SJSA1 (cell line): ENCODE measurements around the gene ADRB2. TPM values are rescaled to one million over a fixed set of nuclear protein-coding genes. Genes with fewer than 3 reads are reported as not detected.
A peak's percentile ranks its signal among the peaks of the same experiment; 100 is the strongest.
"Not testable (repeated sequence)": the region's sequence is repeated elsewhere in the genome, so short reads cannot be mapped to it uniquely, and the experiment has no call there.

Experiments
- DNase-seq, 2 experiments: peaks; one replicate each; pipeline ENCODE4 v3.0.0-alpha.2; 2015 to 2020; ENCODE audit warnings: low spot score in 2 of 2, low read depth in 1 of 2
- H3K27ac ChIP-seq: fragments of 250-450 bp; sonication (Bioruptor Pico); 2 replicates; pipeline ENCODE4 v1.5.1; 2020; ENCODE audit warnings: mild to moderate bottlenecking, moderate library complexity
- H3K27me3 ChIP-seq: fragments of 250-450 bp; sonication (Bioruptor Pico); replicated peaks from 2 replicates; pipeline ENCODE4 v1.5.1; 2020; ENCODE audit warnings: mild to moderate bottlenecking, moderate library complexity
- H3K36me3 ChIP-seq: fragments of 250-450 bp; sonication (Bioruptor Pico); 2 replicates; pipeline ENCODE4 v1.5.1; 2020; ENCODE audit warnings: mild to moderate bottlenecking
- H3K4me1 ChIP-seq: fragments of 250-450 bp; sonication (Bioruptor Pico); replicated peaks from 2 replicates; pipeline ENCODE4 v1.6.1; 2021; ENCODE audit warnings: mild to moderate bottlenecking
- H3K4me3 ChIP-seq: fragments of 250-450 bp; sonication (Bioruptor Pico); 2 replicates; pipeline ENCODE4 v1.5.1; 2020; ENCODE audit warnings: mild to moderate bottlenecking
- H3K9me3 ChIP-seq: fragments of 250-450 bp; sonication (Bioruptor Pico); replicated peaks from 2 replicates; pipeline ENCODE4 v1.5.1; 2020; ENCODE audit warnings: mild to moderate bottlenecking
- total RNA-seq: library from RNA; depleted of rRNA; stranded (reverse); fragments of >200 nt; shearing (Covaris generic); gene quantifications from 2 replicates; pipeline ENCODE4 v1.2.3, GENCODE V29; 2014

The ADRB2 gene
- total RNA-seq, 1 experiment from 2014 or later: 14.9 TPM

DNA sequence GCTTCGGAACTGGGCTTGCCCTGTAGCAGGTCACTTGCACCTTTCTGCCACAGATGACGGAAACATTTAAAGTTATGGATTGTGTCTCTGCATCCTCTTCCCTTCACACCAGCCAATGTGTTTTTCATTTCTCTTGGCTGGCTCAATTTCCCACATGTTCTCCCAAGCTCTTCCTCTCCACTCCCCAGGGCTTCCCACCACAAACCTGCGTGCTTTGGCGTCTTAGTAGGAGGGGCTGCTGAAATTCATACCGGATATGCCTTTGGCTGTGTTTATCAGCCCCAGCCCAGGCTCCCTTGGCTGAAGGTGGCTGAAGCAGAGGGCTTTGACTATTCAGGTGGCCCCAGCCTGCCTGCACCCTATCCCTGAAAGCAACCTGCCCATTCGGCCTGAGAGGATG, 32.1 kb downstream of the ADRB2 start:
- Histone ChIP-seq H3K27ac (no peak overlapping the region), H3K27me3 (no peaks in the 10 kb centered on the region), H3K9me3 (no peaks in the 10 kb centered on the region; the same call in 1 of the 2 replicates), H3K4me3 (no peak overlapping the region), H3K36me3 (0 out of 2 replicates have a peak, but pooled peaks cover 3% of the 10 kb centered on the region), H3K4me1 (peaks cover 34% of the 10 kb centered on the region)
- no peak for DNase-seq

DNA sequence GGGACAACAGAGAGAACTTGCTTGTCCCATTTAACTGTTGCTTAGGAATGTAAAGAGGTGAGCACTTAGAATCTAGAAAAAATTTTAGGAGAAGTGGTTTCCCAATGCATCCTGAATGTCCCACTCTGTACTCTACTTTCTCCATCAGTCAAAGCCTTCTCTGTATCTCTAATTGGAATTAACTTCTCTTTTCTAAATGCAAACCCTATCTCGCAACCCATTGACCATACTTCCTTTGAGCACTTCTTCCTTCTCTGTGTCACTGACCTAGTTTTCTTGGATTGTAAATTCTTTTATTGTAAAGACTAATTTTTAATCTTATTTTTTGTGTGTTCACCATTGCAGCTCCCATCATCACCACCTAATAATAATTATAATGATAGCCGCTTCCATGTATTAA, 33.3 kb downstream of the ADRB2 start:
- Histone ChIP-seq H3K36me3 (no peaks in the 10 kb centered on the region), H3K9me3 (no peaks in the 10 kb centered on the region; the same call in 1 of the 2 replicates), H3K27ac (no peak overlapping the region), H3K4me3 (no peak overlapping the region), H3K4me1 (peaks cover 44% of the 10 kb centered on the region), H3K27me3 (no peaks in the 10 kb centered on the region)
- no peak for DNase-seq

DNA sequence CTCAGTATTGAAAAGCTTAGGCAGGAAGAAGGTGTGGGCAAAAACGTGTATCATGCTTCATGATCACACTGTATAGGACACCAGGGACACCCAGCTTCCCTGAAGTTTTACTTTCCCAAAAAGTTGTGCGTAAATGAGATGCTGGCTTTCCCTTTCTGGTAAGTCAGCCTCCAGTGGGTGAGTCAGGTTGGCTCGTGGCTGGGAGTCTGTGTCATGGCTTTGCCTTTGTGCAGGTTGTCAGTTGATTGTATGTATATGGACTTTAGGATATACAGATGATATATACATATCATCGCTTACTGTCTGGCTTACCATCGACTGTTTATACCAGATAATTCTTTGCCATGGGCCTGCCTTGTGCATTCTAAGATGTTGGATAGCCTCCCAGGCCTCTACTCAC, 34.2 kb downstream of the ADRB2 start:
- no peak for DNase-seq
- H3K4me3 ChIP-seq: no peak overlapping the region
- no peaks in the 10 kb centered on the region for H3K36me3 ChIP-seq
- H3K27ac ChIP-seq: no peak overlapping the region
- peaks cover 47% of the 10 kb centered on the region for H3K4me1 ChIP-seq
- no peaks in the 10 kb centered on the region; the same call in 1 of the 2 replicates for H3K9me3 ChIP-seq
- no peaks in the 10 kb centered on the region for H3K27me3 ChIP-seq

DNA sequence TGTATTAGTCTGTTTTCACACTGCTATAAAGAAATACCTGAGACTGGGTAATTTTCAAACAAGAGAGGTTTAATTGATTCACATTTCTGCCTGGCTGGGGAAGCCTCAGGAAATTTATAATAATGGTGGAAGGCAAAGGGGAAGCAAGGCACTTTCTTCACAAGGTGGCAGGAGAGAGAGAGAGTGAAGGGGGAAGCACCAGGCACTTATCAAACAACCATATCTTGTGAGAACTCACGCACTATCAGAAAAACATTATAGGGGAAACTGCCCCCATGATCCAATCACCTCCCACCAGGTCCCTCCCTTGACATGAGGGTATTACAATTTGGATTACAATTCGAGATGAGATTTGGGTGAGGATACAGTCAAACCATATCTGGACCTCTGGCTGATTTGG, 34.7 kb downstream of the ADRB2 start:
- Histone ChIP-seq H3K4me3 (no peak overlapping the region), H3K27me3 (no peaks in the 10 kb centered on the region), H3K36me3 (no peaks in the 10 kb centered on the region), H3K27ac (no peak overlapping the region), H3K9me3 (no peaks in the 10 kb centered on the region; the same call in 1 of the 2 replicates), H3K4me1 (peaks cover 47% of the 10 kb centered on the region)
- DNase-seq: no peak

DNA sequence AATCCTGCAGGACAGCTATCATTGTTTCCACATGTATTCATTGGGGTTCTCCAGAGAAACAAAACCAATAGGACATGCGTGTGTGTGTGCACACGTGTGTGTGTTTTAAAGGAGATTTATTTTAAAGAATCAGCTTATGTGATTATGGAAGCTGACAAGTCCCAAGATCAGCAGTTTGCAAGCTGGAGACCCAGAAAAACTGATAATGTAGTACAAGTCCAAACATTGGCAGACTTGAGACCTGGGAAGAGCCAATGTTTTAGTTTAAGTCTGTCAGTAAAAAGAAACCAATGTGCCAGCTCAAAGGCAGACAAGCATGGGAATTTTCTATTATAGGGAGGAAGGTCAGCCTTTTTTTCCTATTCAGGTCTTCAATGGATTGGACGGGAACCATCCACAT, 35.3 kb downstream of the ADRB2 start:
- H3K9me3 ChIP-seq: no peaks in the 10 kb centered on the region
- no peaks in the 10 kb centered on the region for H3K27me3 ChIP-seq
- no peak for DNase-seq
- H3K4me3 ChIP-seq: no peak overlapping the region
- no peak overlapping the region for H3K27ac ChIP-seq
- H3K36me3 ChIP-seq: no peaks in the 10 kb centered on the region
- peaks cover 51% of the 10 kb centered on the region for H3K4me1 ChIP-seq

DNA sequence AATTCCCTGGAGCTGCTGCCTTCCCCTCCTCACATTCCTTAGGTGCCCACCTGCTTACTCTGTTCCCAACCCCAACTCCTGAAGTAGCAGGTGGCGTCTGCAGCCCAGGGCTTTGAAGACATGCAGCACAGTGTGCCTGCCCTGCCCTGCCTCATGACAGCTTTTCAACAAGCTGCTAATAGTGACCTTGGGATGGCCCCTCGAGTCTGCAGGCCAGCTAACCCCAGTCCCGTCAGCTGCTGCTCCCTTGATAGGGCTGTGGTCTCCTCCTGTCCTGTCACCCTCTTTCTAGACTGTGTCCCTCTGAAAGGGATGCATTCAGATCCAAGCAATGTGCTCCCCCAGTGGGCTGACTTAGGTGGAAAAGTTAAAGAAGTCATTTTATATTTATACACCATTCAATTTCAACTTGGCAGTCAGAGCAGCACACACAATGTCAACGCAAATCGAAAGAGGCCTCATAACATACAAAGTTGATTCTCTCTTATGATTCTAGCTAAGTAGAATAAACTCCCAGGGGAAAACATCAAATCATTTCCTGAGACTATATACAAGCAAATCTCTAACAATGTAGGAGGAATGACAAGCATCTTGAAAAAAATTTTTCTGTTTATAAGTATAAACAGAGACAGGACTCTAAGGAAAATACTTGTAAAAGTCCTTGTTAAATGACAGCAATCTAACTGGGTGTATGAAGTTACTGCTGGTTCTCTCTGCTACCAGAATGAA, 37.9 kb downstream of the ADRB2 start:
- no peaks in the 10 kb centered on the region for H3K9me3 ChIP-seq
- H3K4me3 ChIP-seq: no peak overlapping the region
- peak; percentile 58 to 93 for DNase-seq
- H3K27ac ChIP-seq: peak overlapping the region; percentile 64
- peaks cover 46% of the 10 kb centered on the region for H3K4me1 ChIP-seq
- no peaks in the 10 kb centered on the region for H3K36me3 ChIP-seq
- H3K27me3 ChIP-seq: no peaks in the 10 kb centered on the region

DNA sequence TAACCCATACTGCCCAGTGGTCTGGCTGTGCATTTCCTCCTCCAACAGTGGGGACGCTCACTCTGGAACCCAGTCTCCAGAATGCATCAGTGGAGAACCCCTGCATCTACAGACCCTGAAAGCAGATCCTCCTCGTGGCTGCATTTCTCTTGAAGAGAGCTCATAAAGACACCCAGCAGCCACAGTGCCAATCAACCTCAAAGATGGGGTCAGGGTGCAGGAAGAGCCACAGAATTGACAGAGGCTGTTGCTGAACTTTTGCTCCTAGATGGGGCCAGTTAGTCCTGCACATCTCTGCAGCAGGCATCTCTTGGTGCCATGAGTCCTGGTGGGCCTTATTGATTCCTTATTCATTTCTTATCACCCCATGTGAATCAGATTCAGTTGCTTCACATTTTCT, 39.6 kb downstream of the ADRB2 start:
- Histone ChIP-seq H3K27me3 (no peaks in the 10 kb centered on the region), H3K4me3 (no peak overlapping the region), H3K4me1 (peaks cover 46% of the 10 kb centered on the region), H3K9me3 (no peaks in the 10 kb centered on the region), H3K27ac (no peak overlapping the region), H3K36me3 (no peaks in the 10 kb centered on the region)
- no peak for DNase-seq

DNA sequence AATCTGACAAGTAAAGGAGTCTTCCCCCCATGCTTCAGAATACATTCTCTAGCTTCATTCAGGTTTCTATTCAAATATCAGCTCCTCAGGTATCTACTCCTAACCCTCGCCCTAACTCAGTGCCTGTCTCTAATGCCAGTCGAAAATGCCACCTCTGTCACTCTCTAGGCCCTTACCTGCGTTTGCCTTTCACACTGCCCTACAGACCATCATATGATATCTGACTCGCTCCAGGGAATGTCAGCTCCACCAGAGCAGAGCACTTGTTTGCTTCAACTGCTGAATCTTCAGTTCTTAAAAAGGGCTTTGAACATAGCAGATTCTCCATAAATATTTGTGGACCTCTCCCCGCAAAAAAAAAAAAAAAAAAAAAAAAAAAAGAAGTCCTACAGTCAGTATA, 46.7 kb downstream of the ADRB2 start:
- no peak overlapping the region for H3K4me3 ChIP-seq
- no peak overlapping the region for H3K27ac ChIP-seq
- H3K36me3 ChIP-seq: no peaks in the 10 kb centered on the region
- peaks cover 27% of the 10 kb centered on the region for H3K4me1 ChIP-seq
- no peaks in the 10 kb centered on the region for H3K9me3 ChIP-seq
- no peaks in the 10 kb centered on the region for H3K27me3 ChIP-seq
- no peak for DNase-seq

DNA sequence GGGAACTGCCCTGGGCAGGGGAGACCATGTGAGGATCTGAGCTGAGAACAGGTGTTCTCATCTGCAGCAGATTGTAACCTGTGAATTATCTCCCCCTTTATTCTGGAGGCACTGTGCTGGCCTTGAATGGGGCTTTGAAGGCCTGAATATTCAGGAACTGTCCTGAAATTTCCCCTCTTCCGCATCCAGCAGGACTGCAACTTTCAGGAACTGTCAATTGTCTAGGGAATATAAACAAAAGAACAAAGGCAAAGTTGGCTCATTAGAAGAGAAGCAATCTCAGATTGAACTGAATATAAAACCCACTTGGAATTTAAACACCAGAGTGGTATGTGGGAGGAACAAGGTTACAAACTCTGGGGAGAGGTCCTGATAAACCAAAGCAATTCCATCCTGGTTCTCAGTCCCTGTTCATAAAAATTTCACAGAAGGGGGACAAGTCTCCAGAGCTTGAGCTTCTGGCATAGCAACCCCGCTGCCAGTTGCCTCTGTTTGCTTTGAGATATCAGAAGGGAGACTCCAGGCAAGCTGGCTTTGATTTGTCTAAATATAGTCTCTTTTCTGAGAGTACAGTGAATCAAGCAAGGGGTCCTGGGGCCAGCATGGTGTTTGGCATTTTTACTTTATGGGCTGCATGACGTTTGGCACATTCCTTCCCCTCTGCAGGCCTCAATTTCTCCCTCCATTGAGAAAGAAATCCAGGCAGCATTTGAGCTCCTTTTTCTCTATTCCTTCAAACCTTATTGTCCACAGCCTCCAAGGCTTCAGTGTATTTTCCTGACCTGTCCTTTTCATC, 47.5 kb downstream of the ADRB2 start:
- no peak overlapping the region for H3K4me3 ChIP-seq
- peak in 1 of 2 experiments; percentile 67 for DNase-seq
- H3K9me3 ChIP-seq: no peaks in the 10 kb centered on the region
- peak overlapping the region; percentile 2 for H3K27ac ChIP-seq
- H3K4me1 ChIP-seq: peaks cover 27% of the 10 kb centered on the region
- H3K27me3 ChIP-seq: no peaks in the 10 kb centered on the region
- H3K36me3 ChIP-seq: no peaks in the 10 kb centered on the region

DNA sequence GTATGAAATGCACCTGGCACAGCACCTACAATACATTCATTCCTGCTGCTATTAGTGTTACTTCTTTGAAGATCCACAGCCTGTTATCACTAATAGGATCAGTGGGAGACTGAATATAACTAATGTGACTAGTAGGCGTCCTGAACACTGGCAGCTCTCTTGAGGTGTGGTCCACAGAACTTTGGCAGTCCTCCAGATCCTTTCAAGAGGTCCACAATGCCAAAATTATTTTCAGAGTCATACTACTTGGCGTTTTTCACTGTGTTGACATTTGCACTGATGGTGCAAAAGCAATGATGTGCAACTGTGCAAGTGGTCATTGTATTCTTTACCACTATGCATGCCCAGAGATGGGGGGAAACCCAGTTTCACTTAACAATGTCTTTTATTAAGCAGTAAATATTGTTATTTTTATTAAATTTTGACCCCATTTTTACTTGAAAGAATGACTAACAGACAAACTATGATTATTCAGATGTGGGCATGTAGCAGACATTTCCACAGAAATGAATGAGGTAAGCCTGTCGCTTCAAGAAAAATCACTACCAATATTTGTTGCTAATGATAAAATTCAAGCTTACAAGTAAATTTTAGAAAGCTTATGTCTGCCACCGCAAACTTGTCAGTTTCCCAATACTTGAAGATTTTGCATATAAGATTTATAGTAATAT, 48.9 kb downstream of the ADRB2 start:
- no peaks in the 10 kb centered on the region for H3K36me3 ChIP-seq
- no peaks in the 10 kb centered on the region for H3K9me3 ChIP-seq
- no peak overlapping the region for H3K4me3 ChIP-seq
- peak in 1 of 2 experiments; percentile 38 for DNase-seq
- H3K27me3 ChIP-seq: no peaks in the 10 kb centered on the region
- peaks cover 27% of the 10 kb centered on the region for H3K4me1 ChIP-seq
- no peak overlapping the region for H3K27ac ChIP-seq

DNA sequence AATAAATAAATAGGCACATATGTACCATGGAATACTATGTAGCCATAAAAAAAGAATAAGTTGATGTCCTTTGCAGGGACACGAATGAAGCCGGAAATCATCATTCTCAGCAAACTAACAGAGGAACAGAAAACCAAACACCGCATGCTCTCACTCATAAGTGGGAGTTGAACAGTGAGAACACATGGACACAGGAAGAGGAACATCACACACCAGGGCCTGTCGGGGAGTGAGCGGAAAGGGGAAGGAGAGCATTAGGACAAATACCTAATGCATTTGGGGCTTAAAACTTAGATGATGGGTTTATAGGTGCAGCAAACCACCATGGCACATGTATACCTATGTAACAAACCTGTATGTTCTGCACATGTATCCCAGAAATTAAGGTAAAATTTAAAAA, 51.0 kb downstream of the ADRB2 start:
- H3K27ac ChIP-seq, H3K27me3 ChIP-seq, DNase-seq, H3K4me3 ChIP-seq, H3K9me3 ChIP-seq, H3K36me3 ChIP-seq: not testable (repeated sequence)
- peaks cover 27% of the 10 kb centered on the region for H3K4me1 ChIP-seq
